WI38 (cell line): Measurements from ENCODE around the gene RAMP1.
"Not testable (repeated sequence)": the region's sequence is repeated elsewhere in the genome, so short reads cannot be mapped to it uniquely, and the experiment has no call there.

Experiments
- H3K4me3 ChIP-seq: 2 replicates; pipeline ENCODE4 v1.5.1; 2011; ENCODE audit warnings: low read depth, mild to moderate bottlenecking, control low read depth, low read length
- CTCF ChIP-seq: IDR thresholded peaks from 2 replicates; pipeline ENCODE4 v1.5.1; 2012; ENCODE audit warnings: low read depth, mild to moderate bottlenecking, control low read depth, low read length

RAMP1 gene

GRCh38 chr2:237863689-237864443 lies 4.4 kb downstream of the RAMP1 start:
- no peak overlapping the region for H3K4me3 ChIP-seq
- no peak for TF ChIP-seq CTCF

DNA sequence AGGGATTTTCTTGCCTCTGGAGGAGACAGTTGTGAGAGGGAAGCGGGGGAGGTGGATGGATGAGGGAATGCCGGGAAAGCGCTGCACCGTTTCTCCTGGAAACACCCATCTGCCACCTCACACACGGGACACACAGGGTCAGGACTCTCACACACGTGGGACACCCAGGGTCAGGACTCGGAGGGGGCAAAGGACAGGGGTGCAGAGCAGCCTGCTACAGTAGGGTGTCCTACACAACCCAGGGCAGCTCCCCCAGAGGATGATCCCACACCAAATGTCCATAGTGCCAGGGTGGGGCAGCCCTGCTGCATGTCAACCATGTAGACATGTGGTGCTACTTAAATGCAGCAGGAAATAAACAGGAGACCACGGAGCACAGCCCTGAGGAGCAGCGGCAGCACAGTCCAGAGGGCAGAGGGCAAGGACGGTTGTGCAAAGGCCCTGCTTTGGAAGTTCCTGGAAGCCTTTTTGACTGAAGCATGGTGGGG lies 5.1 kb downstream of the RAMP1 start:
- H3K4me3 ChIP-seq: no peak overlapping the region
- no peak for TF ChIP-seq CTCF

DNA sequence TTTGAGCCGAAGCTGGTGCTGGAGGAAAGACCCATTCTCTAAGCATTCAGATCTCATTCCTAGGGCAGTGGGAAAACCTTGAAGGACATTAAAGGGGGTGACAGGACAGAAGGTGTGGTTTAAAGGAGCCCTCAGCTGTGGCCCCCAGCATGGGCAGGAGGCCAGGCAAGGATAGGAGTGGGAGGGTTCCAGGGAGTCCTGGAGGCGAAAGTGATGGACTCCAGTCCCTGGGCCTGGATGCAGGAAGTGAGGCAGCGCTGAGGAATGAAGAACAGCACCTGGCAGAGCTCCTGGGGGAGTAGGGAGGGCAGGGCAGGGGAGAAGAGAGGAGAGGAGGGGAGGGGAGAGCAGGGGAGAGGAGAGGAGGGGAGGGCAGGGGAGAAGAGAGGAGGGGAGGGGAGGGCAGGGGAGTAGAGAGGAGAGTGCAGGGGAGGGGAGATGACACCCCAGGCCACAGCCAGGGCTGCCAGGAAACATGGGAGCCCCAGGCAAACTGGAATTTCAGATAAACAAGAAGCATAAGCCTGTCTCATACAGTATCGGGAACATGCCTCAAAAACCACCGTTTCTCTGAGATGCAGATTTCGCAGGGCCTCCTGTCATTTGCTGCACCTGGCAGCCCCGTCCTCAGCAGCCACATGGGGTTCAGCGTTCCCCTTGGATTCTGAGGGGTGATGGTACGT lies 5.7 kb downstream of the RAMP1 start:
- no peak for TF ChIP-seq CTCF
- H3K4me3 ChIP-seq: no peak overlapping the region

DNA sequence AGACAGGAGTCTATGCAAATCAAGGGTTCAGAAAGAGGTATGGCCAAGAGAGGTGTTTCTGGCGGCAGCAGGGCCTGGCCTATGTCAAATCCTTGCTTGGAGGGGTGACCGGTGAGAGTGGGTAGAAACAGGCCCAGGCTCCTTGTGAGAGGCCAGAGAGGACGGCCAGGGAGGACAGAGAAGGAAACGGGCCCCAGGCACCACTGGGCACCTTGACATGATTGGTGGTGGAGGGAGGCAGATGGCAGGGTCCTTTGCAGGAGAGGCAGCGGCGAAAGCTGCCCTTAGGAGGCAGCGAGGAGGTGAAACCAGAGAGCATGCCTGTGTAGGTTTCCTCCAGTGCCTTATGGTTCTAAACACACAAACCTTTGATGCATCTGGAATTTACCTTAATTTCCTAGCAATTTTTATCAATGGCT lies 6.2 kb downstream of the RAMP1 start:
- no peak overlapping the region for H3K4me3 ChIP-seq

GRCh38 chr2:237866101-237866621 lies 6.7 kb downstream of the RAMP1 start:
- no peak for TF ChIP-seq CTCF
- 0 out of 2 replicates have a peak overlapping the region, but pooled peaks have one; percentile 9 for H3K4me3 ChIP-seq

More for the DNA sequence above, 6.2 kb downstream of the RAMP1 start:
- no peak for TF ChIP-seq CTCF

GRCh38 chr2:237867465-237867864 lies 8.0 kb downstream of the RAMP1 start:
- no peak overlapping the region for H3K4me3 ChIP-seq
- no peak for TF ChIP-seq CTCF

GRCh38 chr2:237868074-237868473 lies 8.7 kb downstream of the RAMP1 start:
- H3K4me3 ChIP-seq: not testable (repeated sequence)
